GM12801 (cell line): ENCODE measurements around the gene SPTBN4.

Experiments
- TF ChIP-seq, protein P1 (sequence below): IDR thresholded peaks from one replicate; pipeline ENCODE4 v1.5.1; 2011; ENCODE audit warnings: control low read depth; ENCODE audit not compliant: insufficient read length; ENCODE audit errors: extremely low read depth

The SPTBN4 gene

DNA sequence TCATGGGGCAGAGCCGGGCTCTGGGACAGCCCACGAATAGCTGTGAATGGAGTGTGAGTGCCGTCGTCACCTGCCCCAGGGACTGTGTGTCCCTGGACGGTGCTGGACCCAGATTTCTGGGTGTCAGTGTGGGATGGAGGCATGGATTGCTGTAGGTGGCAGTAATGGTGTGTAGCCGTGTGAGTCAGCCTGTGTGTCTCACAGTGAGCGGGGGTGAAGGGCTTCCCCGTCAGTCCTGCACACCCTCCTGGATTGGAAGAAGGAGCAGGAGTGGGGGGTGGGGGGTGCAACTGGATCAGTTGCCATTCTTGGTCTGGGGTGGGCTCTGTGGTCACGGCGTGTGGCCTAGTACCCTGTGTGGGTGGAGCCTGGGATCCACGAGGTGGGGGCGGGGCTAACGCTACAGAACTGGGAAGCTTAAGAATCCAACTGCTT lies 127.9 kb downstream of the SPTBN4 start:
- TF ChIP-seq, protein P1, sequence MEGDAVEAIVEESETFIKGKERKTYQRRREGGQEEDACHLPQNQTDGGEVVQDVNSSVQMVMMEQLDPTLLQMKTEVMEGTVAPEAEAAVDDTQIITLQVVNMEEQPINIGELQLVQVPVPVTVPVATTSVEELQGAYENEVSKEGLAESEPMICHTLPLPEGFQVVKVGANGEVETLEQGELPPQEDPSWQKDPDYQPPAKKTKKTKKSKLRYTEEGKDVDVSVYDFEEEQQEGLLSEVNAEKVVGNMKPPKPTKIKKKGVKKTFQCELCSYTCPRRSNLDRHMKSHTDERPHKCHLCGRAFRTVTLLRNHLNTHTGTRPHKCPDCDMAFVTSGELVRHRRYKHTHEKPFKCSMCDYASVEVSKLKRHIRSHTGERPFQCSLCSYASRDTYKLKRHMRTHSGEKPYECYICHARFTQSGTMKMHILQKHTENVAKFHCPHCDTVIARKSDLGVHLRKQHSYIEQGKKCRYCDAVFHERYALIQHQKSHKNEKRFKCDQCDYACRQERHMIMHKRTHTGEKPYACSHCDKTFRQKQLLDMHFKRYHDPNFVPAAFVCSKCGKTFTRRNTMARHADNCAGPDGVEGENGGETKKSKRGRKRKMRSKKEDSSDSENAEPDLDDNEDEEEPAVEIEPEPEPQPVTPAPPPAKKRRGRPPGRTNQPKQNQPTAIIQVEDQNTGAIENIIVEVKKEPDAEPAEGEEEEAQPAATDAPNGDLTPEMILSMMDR: no peak

DNA sequence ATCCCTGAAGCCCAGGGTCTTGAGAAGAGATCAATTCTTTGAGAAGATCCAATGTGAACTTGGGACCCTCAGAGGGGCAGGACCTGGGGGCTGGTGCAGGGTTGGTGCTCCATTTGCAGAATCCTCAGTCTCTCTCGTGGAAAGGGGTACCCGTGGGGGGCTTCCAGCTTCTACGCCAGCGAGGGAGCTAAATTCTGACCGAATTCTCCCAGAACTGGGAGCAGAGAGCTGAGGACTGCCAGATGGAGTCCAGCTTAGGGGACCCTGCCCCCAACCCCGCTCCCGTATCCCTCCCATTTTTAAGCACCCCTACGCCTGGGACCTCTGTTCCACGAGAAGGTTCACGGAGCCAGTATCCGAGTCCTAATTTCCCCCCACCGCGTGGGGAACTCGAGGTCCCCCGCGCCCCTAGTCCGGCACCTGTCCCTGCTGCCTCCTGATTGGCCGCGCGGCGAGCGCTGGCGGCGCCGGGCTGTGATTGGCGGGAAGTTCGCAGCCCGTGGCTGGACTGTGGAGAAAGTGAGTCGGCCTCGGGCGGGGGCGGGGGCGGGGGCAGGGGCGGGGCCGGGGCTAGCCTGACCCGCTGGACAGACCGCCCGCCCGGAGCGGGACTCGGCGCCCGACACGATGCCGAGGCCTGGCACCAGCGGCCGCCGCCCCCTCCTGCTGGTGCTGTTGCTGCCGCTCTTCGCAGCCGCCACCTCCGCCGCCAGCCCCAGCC lies 130.0 kb downstream of the SPTBN4 start:
- TF ChIP-seq, protein P1: no peak

DNA sequence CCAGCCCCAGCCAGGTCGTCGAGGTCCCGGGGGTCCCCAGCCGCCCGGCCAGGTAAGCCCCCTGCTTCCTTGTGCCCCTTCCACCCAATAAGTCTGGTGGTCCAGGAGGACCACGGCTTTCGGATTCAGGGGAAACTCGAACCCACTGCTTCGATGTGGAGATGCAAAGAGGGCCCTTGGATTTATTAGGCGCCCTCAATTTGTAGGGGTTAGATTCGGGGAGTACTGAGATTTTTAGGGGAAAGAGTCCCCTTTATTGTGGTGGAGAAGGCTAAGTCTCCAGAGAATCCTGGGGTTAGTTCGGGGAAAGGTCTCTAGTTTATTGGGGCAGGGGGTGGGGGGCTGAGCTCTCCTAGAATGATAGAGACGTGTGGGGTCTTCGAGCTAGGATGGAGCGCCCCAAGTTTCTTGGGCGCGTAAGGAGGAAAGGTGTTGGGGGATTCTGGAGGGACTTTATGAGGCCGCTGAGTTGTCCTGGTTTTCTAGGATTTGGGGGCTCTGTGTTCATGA lies 130.6 kb downstream of the SPTBN4 start:
- TF ChIP-seq, protein P1: no peak

DNA sequence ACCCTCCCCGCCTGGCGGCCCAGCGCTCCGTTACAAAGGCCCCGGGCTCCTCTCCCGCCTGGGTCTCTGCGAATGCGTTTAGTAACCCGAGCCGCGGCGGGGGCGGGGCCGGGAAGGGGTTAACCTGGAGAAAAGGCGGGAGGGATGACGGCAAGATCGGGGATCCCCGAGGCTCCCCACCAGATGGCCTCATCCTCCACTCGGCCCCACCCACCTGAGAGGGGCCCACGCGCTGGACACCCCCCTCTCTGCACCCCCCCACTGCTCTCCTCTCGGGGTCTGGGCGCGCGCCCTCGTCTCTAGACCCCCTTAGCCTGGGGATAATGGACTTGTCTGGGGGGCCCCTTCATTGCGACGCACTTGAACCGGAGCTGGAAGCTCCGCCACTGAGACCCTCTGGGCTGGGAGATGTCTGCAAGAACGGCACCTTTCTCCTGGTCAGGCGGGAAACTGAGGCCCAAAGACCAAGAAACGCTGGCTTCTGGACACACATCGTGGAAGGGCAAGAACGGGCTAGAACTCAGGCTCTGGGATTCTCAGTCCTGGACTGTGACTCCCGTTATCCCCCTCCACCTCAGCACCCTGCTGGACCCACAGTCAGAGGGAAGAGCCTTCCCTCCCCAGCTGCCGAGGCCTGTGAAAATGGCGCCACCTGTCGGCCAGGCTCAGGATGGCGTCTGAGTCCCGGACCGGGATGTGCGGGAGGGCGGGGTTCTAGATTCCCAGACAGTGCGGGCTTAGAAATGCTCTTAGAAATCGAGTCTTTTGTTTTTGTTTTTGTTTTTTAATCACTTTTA lies 131.5 kb downstream of the SPTBN4 start:
- TF ChIP-seq, protein P1: no peak

DNA sequence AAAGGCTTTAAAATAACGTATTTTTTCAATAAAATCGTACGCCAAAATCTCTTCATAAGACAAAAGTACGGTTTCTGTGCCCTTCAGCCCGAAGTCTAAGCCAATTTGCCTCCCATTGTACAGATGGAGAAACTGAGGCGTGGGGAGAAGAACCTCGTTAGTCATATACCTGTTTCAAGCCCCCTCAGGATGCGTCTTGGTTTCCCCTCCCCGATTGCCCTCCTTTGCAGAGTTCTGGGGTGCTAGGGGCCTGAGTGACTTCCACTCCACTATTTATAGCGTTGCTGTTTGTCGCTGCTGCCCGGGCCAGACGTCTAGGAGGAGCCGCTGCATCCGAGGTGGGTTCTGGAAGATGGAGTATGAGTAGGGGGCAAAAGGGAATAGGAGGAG lies 132.1 kb downstream of the SPTBN4 start:
- TF ChIP-seq, protein P1: no peak

DNA sequence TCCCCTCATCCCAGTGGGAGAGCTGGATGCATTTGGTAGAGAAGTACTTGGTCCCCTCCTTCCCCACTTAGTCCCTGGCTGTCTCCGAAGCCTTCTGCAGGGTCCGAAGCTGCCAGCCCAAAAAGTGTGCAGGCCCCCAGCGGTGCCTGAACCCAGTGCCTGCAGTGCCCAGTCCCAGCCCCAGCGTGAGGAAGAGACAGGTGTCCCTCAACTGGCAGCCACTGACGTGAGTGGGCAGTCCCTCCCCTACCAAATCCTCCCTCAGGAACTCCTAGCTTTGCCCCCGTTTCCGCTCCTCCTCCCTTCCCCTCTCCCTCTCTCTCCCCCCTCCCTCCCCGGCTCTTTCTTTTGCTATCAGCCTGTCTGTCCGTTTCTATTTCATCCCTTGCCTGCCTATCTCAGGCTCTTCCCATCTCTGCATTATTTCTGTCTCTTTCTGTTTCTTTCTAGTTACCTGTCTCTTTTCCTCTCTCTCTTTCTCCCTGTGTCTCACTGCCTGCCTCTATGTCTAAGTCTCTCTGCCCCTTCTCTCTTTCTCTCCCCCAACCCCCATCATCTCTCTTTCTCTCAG lies 132.6 kb downstream of the SPTBN4 start:
- TF ChIP-seq, protein P1: no peak

DNA sequence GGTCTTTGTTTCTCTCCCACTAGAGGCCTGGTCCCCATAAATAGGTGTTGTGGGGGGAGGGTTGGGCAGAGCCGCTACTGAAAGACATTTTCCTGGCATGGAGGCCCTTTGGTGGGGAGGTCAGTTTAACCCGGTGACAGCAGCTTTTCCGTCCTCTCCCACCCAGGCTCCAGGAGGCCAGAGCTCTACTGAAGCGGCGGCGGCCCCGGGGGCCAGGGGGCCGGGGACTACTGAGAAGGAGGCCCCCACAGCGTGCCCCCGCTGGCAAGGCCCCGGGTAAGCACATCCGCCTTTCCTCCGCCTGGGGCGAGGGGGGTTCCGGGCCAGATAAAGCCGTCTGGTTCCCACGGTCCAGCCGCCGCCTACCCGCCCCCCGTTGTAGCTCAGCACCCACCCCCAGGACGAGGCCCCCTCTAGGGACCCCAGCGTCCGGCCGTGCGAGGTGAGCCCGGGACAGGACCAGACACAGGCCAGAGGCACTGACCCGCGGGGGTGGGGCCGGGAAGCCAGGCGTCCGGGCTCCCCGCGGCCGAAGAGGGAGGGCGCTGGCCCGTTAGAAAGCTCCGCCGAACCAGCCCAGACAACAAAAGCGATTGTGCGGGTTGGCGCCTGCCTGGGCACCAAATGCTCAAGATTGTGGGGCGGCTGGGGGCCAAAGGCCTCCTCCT lies 133.2 kb downstream of the SPTBN4 start:
- TF ChIP-seq, protein P1: no peak
